Inflammatory macrophage treated with lipopolysaccharide for 1 hour (primary cell): Measurements from ENCODE around the gene EFNA4.

ENCODE experiments used
- DNase-seq, 2 donors: peaks; one replicate each; pipeline ENCODE4 v3.0.0-alpha.2; 2020 to 2022

The EFNA4 gene

DNA sequence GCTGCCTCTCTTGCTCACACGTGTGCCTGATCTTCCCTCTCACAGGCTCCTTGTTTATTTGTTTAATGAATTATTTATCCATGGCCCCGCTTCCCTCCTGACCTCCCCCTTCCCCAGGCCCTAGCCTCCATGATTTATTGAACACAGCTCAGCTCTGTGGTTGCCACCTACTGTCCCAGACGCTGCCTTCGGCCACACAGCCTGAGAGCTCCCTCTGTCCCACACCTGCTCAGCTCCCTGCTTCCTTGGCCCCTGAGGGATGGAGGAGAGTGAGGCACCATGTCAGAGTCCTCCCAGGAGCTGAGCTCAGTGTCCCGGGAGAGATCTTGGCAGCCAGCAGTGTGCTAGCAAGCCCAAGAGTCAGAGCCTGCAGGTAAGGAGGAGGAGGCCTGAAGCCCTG, 12.0 kb downstream of the EFNA4 start:
- DNase-seq, result no peak

GRCh38 chr1:155076371-155076770, 12.8 kb downstream of the EFNA4 start:
- no peak for DNase-seq

- DNase-seq, result no peak
Observed at GRCh38 chr1:155077346-155077745, 13.8 kb downstream of the EFNA4 start.

GRCh38 chr1:155077758-155078445, 14.4 kb downstream of the EFNA4 start:
- no peak for DNase-seq

- DNase-seq, result peak; percentile 62 to 83
Observed at GRCh38 chr1:155078469-155079209, 15.1 kb downstream of the EFNA4 start, which contains the start of gene EFNA3. Gene EFNA3, plus strand, starts transcription at chr1:155078837. Its CDS starts 105 bp downstream, at chr1:155078942.

DNA sequence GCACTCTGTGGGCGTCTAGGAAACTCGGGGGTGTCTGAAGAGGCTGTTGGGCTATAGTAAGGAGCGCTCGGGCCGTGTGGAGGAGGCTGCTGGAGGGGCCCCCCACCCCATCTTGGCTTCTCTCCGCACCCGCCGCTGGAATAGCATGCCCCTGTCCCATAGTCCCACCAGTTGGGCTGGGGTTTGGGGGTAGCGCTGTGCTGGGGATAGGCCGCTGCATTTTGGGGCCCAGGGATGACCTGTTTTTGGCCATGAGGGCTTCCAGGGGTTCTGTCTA, 15.6 kb downstream of the EFNA4 start:
- DNase-seq, result no peak

GRCh38 chr1:155079487-155080311, 16.2 kb downstream of the EFNA4 start:
- no peak for DNase-seq

DNA sequence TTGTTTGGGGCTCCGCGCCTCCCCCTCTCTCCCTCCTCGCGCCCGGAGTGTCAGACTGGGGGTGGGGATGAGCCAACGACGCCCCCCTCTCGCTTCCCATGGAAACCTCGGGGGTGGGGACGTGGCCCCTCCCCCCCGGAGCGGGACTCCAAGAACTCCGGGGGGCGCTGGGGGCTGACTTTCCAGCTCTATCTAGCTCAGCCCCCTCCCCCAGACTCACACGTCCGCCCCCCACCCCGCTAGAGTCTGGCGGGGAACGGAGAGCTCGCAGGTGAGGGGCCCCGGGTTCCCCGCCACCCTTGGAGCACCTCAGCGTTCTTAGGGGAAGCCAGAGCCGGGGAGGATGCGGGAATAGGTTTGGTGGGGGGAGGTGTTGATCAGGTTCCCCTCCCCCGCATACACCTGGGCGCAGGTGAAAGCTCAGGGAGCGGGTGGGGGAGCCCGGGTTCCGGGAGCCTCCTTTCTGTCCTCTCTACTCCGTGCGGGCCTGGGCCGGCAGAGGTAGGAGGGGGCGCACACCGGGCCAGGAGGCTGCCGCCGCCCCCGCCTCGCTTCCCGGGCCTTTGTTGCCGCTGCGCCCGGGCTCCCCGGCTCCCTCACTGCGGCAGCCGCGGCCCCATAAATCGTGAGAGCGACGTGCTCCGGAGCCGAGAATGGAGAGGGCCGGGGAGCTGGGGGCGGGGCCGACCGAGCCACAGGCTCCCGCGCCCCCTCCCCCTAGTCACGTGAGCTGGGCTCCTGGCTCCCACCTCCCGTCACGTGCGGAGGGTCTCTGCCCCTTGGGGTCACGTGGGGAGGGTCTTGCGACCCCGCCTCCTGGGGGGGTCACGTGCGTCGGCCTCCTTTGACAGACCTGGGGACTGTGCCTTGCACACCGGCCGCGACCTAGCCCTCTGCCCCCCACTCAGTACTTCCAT, 17.0 kb downstream of the EFNA4 start:
- no peak for DNase-seq

DNA sequence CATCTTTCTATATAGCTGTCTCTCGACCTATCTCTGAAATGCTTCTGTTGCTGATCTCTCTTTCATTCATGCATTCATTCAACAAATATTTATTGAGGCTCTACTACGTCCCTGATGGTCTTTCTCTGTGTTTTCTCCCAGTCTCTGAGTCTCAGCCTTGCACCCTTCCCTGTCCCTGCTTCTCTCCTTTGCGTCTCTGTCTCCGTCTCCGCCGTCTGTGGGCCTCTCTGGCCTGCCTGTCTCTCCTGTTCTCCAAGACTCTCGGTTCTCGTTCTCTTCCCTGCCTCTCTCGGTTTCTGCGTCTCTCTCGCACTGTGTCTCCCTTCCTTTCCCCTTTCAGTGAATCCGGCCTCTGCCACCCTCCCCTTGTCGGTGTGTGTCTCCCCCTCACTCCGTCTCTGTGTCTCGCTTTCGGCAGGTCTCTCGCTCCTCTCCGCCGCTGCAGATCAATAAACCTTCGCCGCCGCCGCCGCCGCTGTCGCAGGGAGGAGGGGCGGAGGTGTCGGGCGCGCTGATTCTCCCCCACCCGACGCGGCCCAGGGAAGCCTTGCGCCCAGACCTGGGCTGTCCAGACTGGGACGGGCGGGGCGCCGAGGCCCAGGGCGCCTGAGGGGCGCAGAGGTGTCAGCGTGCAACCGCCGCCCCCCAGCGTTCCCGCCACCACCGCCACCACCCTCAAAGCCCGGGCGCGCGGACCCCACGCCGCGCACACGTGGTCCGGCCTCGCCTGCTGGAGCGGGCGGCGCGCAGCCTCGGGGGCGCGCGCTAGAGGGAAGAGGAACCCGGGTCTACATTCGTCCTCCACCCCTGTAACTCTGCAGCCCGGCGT, 18.1 kb downstream of the EFNA4 start:
- DNase-seq, result no peak

DNA sequence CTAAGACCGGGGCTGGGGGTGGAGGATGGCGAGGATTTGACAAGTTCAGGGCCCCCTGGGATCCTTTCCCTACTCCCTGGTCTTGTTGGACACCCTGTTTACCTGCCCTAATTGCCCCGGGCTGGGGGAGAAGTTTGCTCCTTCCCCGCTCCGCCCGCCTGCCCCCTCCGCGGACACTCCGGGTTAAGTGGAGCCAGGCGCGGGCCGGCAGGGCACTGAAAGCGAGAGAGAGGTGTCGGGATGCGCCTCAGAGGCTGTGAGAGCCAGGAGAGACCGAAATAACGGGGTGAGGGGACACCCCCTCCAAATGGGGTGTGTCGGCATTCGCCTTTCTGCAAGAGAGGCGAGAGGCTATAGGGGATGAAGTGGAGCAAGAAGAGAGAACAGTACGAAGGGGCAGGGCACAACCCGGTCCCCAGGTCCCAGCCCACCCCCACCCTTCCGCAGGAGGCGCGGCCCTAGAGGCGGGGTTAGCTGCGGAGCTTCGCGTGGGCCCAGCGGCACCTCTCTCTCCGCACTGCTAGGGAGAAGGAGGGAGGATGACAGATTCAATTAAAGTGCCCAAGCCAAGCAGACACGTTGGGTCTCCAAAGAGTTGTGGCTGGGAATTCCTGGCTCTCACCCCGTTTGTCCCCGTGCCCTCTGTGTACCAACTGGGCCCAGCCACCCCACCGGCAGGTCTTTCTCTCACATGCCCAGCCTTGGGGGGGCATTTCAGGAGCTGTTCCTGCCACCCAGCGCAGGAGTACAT, 18.9 kb downstream of the EFNA4 start:
- no peak for DNase-seq

DNA sequence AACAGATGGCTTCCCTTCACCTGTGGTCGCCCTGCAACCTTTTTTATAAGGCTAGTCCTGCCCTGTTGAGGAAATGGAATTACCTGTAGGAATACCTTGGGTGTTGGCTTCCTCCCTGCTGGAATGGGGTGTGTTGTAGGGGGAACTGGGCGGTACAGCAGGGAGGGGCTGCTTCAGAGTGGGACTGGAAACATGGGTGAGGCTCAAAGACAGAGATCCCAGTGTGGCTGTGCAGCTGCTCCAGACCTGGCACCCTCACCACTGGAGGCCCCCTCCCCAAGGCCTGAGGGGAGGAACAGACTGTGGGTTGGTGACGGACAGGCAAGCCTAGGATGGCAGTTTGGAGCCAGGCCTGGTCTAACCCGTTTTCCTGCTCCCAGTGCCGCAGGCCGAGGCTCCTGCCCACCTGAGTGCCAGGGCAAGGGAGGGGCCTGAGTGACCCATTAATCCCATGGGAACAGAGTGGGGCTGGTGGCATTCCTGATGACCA, 19.6 kb downstream of the EFNA4 start:
- DNase-seq, result no peak

DNA sequence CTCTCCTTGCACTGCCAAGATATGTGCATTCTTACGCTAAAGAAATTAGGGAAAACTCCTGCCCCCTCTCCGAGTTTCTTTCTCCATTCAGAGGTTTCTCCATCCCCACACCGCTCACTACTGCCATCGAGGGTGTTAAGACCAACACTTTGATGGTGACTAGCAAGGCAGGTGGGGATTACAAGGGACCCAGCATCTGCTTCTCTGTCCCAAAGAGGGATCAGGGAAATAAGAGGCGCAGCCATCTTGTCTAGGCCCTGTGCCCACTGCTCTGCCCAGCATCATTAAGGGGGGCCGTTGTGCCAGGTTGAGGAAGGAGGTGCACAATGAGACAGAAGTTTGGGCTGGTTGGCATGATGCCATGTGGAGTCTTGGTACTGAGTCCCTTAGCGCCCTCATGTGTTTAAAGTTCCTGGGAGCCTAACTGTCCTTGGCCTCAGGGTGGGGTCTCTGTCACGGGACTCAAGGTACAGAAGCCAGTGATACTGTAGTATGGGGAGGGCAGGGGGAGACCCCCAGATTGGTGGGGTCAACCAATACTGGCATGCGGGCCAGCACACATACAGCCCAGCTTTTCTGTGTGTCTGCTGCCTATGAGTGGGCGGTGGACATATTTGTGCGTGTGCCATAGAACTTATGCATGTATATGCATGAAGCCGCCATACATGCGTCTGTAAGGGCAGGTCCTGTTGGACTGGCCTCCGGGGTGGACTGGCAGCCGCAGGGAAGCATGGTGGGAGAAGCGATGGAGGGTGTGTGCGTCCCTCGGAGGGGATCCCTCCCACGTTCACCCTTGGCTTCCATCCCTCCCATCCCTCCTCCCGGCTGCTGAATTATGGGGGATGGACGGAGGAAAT, 20.6 kb downstream of the EFNA4 start:
- peak in 1 of 2 donors; percentile 43 for DNase-seq

DNA sequence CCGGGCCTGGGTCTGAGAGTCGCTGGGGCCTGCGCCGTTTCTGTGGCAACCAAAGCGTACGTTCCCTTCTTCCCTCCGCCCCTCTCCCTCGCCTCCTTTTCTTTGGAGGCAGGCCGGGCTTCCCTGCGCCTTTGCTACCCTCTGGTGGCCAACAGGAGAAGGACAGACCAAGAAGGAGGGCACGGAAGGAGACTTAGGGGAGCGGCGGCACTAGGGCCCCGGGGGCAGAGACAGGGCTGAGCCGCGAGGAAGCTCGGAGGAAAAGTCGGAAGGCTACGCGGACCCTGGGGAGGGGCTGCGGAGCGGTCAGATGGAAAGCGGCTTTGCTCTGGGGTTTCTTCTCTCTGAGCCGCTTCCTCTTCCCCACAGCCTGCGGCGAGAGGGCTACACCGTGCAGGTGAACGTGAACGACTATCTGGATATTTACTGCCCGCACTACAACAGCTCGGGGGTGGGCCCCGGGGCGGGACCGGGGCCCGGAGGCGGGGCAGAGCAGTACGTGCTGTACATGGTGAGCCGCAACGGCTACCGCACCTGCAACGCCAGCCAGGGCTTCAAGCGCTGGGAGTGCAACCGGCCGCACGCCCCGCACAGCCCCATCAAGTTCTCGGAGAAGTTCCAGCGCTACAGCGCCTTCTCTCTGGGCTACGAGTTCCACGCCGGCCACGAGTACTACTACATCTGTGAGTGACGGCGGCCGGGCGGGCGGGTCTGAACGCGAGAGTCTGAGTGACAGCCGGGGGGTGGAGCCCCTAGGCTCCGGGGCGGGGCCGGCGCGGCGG, 21.4 kb downstream of the EFNA4 start:
- peak; percentile 85 to 96 for DNase-seq

DNA sequence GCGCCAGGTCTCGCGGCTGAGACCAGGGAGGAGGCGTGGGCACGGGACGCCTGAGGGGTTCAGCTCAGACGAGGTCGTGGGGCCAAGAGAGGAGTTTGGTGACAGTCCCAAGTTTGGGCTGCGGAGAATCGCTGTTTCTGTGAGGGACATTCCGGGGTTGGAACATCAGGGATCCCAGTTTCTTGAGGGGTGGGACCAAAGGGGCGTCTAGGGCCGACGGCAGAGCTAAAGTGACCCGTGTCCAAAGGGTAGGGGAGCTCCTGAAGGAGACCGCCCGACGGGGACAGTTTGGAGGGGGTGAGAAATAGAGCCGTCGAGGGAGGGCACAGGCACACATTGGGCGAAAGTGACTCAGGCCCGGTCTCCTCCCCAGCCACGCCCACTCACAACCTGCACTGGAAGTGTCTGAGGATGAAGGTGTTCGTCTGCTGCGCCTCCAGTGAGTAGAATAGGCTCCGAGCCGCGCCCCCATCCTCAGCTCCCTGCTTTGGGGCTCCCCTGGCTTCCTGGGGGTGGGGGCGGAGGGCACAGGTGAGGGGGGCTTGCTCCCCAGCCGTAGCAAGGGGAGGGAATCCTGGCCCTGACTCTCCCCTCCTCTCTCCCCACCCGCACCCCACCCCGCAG, 22.1 kb downstream of the EFNA4 start:
- DNase-seq, result peak; percentile 42 to 57

- DNase-seq, result peak; percentile 33 to 82
Observed at GRCh38 chr1:155086128-155086741, 22.7 kb downstream of the EFNA4 start.

DNA sequence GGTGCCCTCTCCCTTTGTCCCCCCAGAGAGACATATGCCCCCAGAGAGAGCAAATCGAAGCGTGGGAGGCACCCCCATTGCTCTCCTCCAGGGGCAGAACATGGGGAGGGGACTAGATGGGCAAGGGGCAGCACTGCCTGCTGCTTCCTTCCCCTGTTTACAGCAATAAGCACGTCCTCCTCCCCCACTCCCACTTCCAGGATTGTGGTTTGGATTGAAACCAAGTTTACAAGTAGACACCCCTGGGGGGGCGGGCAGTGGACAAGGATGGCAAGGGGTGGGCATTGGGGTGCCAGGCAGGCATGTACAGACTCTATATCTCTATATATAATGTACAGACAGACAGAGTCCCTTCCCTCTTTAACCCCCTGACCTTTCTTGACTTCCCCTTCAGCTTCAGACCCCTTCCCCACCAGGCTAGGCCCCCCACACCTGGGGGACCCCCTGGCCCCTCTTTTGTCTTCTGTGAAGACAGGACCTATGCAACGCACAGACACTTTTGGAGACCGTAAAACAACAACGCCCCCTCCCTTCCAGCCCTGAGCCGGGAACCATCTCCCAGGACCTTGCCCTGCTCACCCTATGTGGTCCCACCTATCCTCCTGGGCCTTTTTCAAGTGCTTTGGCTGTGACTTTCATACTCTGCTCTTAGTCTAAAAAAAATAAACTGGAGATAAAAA, 23.5 kb downstream of the EFNA4 start:
- no peak for DNase-seq
